Omental fat pad (tissue), 4 donors: ENCODE measurements around the gene OR51B5. TPM values are rescaled to one million over a fixed set of nuclear protein-coding genes. Genes with fewer than 3 reads are reported as not detected.
"Not testable (repeated sequence)": the region's sequence is repeated elsewhere in the genome, so short reads cannot be mapped to it uniquely, and the experiment has no call there.

ENCODE experiments used
- ATAC-seq: fragments of 150-250 bp; one replicate; pipeline ENCODE4 v1.9.1; 2016; ENCODE audit warnings: mild to moderate bottlenecking, moderate library complexity; ENCODE audit not compliant: low FRiP score
- DNase-seq: peaks from one replicate; pipeline ENCODE4 v3.0.0-alpha.2; 2019; ENCODE audit warnings: low spot score
- CTCF ChIP-seq, 3 donors: fragments of 450-650 bp; IDR thresholded peaks; one replicate each; pipeline ENCODE4 v1.5.1; 2016 to 2017; ENCODE audit warnings: antibody characterized with exemption in 3 of 3, mild to moderate bottlenecking in 3 of 3, moderate library complexity in 2 of 3
- small RNA-seq: library from RNA; depleted of rRNA; stranded (forward); fragments of <200 nt; gene quantifications from one replicate; pipeline ENCODE3, GENCODE V24; 2016
- total RNA-seq, 4 donors: library from RNA; depleted of rRNA; stranded (reverse); fragments of >200 nt; gene quantifications; one replicate each; pipeline ENCODE4 v1.1.0, GENCODE V29; 2016

Gene OR51B5
- total RNA-seq, 4 donors from 2014 or later, result 0.36 to 0.63 (median 0.46) TPM; not detected in 1

GRCh38 chr11:5303626-5304025, 39.7 kb downstream of the OR51B5 start:
- ATAC-seq (no peak), DNase-seq (no peak)
- TF ChIP-seq CTCF (IDR thresholded peaks at IDR 0.05), result no peak

- DNase-seq, result no peak
- no peak for TF ChIP-seq CTCF (IDR thresholded peaks at IDR 0.05)
- no peak for ATAC-seq
Measured at GRCh38 chr11:5301846-5302245, 41.5 kb downstream of the OR51B5 start, which contains the start of gene OR51B4. Gene OR51B4 (minus strand): TSS chr11:5301946. CDS start chr11:5301946, 0 bp downstream.

- DNase-seq, result no peak
- no peak for TF ChIP-seq CTCF (IDR thresholded peaks at IDR 0.05)
- ATAC-seq, result no peak
Measured at GRCh38 chr11:5300251-5300650, 43.1 kb downstream of the OR51B5 start.

GRCh38 chr11:5298451-5298850, 44.9 kb downstream of the OR51B5 start:
- no peak for TF ChIP-seq CTCF (IDR thresholded peaks at IDR 0.05)
- DNase-seq, result no peak
- no peak for ATAC-seq

GRCh38 chr11:5297721-5298323, 45.5 kb downstream of the OR51B5 start:
- TF ChIP-seq CTCF (IDR thresholded peaks at IDR 0.05), result no peak
- DNase-seq, result no peak
- ATAC-seq, result no peak

- not testable (repeated sequence) for ATAC-seq, DNase-seq
Measured at GRCh38 chr11:5294342-5294995, 48.9 kb downstream of the OR51B5 start.

- DNase-seq, result no peak
- no peak for ATAC-seq
- no peak for TF ChIP-seq CTCF (IDR thresholded peaks at IDR 0.05)
Measured at GRCh38 chr11:5293028-5293427, 50.3 kb downstream of the OR51B5 start.

Small RNAs within 50 kb of the gene (small RNA-seq; reads per million reads assigned to genes)
- not detected for gene AC104389.3

Other genes starting within 250 kb of the OR51B5 start
- not detected for gene OR52A5, start 205.2 kb downstream of the OR51B5 start, total RNA-seq
- not detected for gene OR52A1, start 188.8 kb downstream of the OR51B5 start, total RNA-seq
- not detected for gene OR51V1, start 142.8 kb downstream of the OR51B5 start, total RNA-seq
- gene HBB, start 116.5 kb downstream of the OR51B5 start, total RNA-seq, result 1,000 to 10,000 TPM in 1 of 4 donors, 100 to 1,000 TPM in 3; 160 to 1,928 (median 219) TPM
- gene HBD, start 109.0 kb downstream of the OR51B5 start, total RNA-seq, result 1 to 10 TPM in 2 of 4 donors, not detected in 2; 1.1 to 3.2 TPM
- gene HBG1, start 93.7 kb downstream of the OR51B5 start, total RNA-seq, result not detected
- gene HBG2, start 88.7 kb downstream of the OR51B5 start, total RNA-seq, result 1 to 10 TPM in 1 of 4 donors, not detected in 3; 2.1 TPM
- gene HBE1, start 73.6 kb downstream of the OR51B5 start, total RNA-seq, result not detected
- gene OR51B4, start 41.6 kb downstream of the OR51B5 start, total RNA-seq, result not detected
- 1 to 10 TPM in 1 of 4 donors, under 1 TPM in 1, not detected in 2; 0.46 to 1.1 TPM for gene OR51B2, start 19.2 kb downstream of the OR51B5 start, total RNA-seq
- not detected for gene OR51B6, start 8.0 kb upstream of the OR51B5 start, total RNA-seq
- not detected for gene OR51M1, start 40.3 kb upstream of the OR51B5 start, total RNA-seq
- gene OR51Q1, start 78.6 kb upstream of the OR51B5 start, total RNA-seq, result not detected
- under 1 TPM in 1 of 4 donors, not detected in 3; 0.96 TPM for gene OR51I1, start 98.0 kb upstream of the OR51B5 start, total RNA-seq
- gene OR51I2, start 105.8 kb upstream of the OR51B5 start, total RNA-seq, result not detected
- not detected for gene OR52D1, start 145.2 kb upstream of the OR51B5 start, total RNA-seq
- gene UBQLN3, start 166.4 kb upstream of the OR51B5 start, total RNA-seq, result 1 to 10 TPM in 2 of 4 donors, under 1 TPM in 2; 0.82 to 1.3 (median 0.98) TPM
- gene UBQLNL, start 173.2 kb upstream of the OR51B5 start, total RNA-seq, result 1 to 10 TPM in 2 of 4 donors, under 1 TPM in 2; 0.19 to 1.7 (median 0.81) TPM
- gene OR52H1, start 205.0 kb upstream of the OR51B5 start, total RNA-seq, result 1 to 10 TPM in 1 of 4 donors, under 1 TPM in 1, not detected in 2; 0.48 to 1.8 TPM
- not detected for gene OR52B6, start 237.4 kb upstream of the OR51B5 start, total RNA-seq